Right ventricle myocardium inferior (tissue), 1 donor: Measurements from ENCODE around the gene IGF1R. TPM values are rescaled to one million over a fixed set of nuclear protein-coding genes. Genes with fewer than 3 reads are reported as not detected.
"Not testable (repeated sequence)": the region's sequence is repeated elsewhere in the genome, so short reads cannot be mapped to it uniquely, and the experiment has no call there.

Experiments
- ATAC-seq: fragments of 200-7000 bp; cut with Tn5 transposase; one replicate; pipeline ENCODE4 v1.9.1; 2020; ENCODE audit warnings: mild to moderate bottlenecking, moderate library complexity
- DNase-seq: peaks from one replicate; pipeline ENCODE4 v3.0.0; 2021; ENCODE audit errors: missing footprints
- intact Hi-C: fragments of 100-400 bp; cut with DNase I; formaldehyde crosslinking; loops from one replicate; pipeline ENCODE4 v1.11.0; 2022
- total RNA-seq: library from RNA; stranded (reverse); fragmentation: NEBNext Ultra II Directional; extraction: Animal tissue kit (Norgen Biotek cat#: 25700); gene quantifications from one replicate; pipeline ENCODE4 v1.2.1, GENCODE V29; 2021
- donor health status: DM: no; HTN: yes; CAD: no; lungs with severe emphysema.

Gene IGF1R
- total RNA-seq, 1 donor from 2014 or later, result 26.3 TPM

GRCh38 chr15:98958918-98959639 lies 310.7 kb downstream of the IGF1R start:
- DNase-seq, result no peak
- no peak for ATAC-seq
- intact Hi-C loops, result no loop called here

GRCh38 chr15:98959640-98960007 lies 311.3 kb downstream of the IGF1R start:
- no peak for DNase-seq
- intact Hi-C loops, result no loop called here
- ATAC-seq, result no peak

GRCh38 chr15:98960555-98961050 lies 312.3 kb downstream of the IGF1R start:
- no peak for DNase-seq
- ATAC-seq, result no peak
- intact Hi-C loops, result no loop called here

- ATAC-seq (no peak), DNase-seq (no peak)
- intact Hi-C loops, result no loop called here
Measured at GRCh38 chr15:98963444-98963843, 315.1 kb downstream of the IGF1R start.

GRCh38 chr15:98964466-98965133 lies 316.3 kb downstream of the IGF1R start:
- ATAC-seq (no peak), DNase-seq (no peak)
- intact Hi-C loops, result no loop called here

- intact Hi-C loops, DNase-seq, ATAC-seq: not testable (repeated sequence)
Measured at GRCh38 chr15:98965134-98965491, 316.8 kb downstream of the IGF1R start.

- DNase-seq (no peak), ATAC-seq (no peak)
- intact Hi-C loops, result no loop called here
Measured at GRCh38 chr15:98965597-98965996, 317.3 kb downstream of the IGF1R start.

- ATAC-seq (no peak), DNase-seq (no peak)
- intact Hi-C loops, result no loop called here
Measured at GRCh38 chr15:98966091-98966787, 317.9 kb downstream of the IGF1R start.

- ATAC-seq (no peak), DNase-seq (no peak)
- intact Hi-C loops, result no loop called here
Measured at GRCh38 chr15:98967096-98967495, 318.8 kb downstream of the IGF1R start.

GRCh38 chr15:98967916-98968315 lies 319.6 kb downstream of the IGF1R start:
- DNase-seq, result no peak
- no peak for ATAC-seq
- intact Hi-C loops, result no loop called here

GRCh38 chr15:98968576-98968975 lies 320.2 kb downstream of the IGF1R start:
- intact Hi-C loops, result no loop called here
- no peak for ATAC-seq
- no peak for DNase-seq

GRCh38 chr15:98969126-98969735 lies 320.9 kb downstream of the IGF1R start:
- intact Hi-C loops, result no loop called here
- no peak for DNase-seq
- ATAC-seq, result no peak

- intact Hi-C loops, result no loop called here
- DNase-seq (no peak), ATAC-seq (no peak)
Measured at GRCh38 chr15:98970799-98971198, 322.5 kb downstream of the IGF1R start.

GRCh38 chr15:98976500-98976899 lies 328.2 kb downstream of the IGF1R start:
- no peak for ATAC-seq
- intact Hi-C loops, result no loop called here
- DNase-seq, result no peak

- intact Hi-C loops, result no loop called here
- DNase-seq (no peak), ATAC-seq (no peak)
Measured at GRCh38 chr15:98977441-98977840, 329.1 kb downstream of the IGF1R start.

GRCh38 chr15:98978153-98978552 lies 329.8 kb downstream of the IGF1R start:
- intact Hi-C loops, result no loop called here
- ATAC-seq (no peak), DNase-seq (no peak)

GRCh38 chr15:98980899-98981228 lies 332.5 kb downstream of the IGF1R start:
- intact Hi-C loops, result no loop called here
- ATAC-seq, result no peak
- no peak for DNase-seq

- ATAC-seq, result no peak
- no peak for DNase-seq
- intact Hi-C loops, result no loop called here
Measured at GRCh38 chr15:98981851-98982722, 333.7 kb downstream of the IGF1R start.

GRCh38 chr15:98983334-98983733 lies 335.0 kb downstream of the IGF1R start:
- ATAC-seq (peak; percentile 89), DNase-seq (no peak)
- intact Hi-C loops, result no loop called here
